OCI-LY3 (cell line): ENCODE results near the gene CELF4.

Experiments used
- H2AFZ ChIP-seq: fragments of 200-600, 300-600 bp; shearing (Covaris generic); 2 replicates; pipeline ENCODE4 v1.6.0; 2014; ENCODE audit warnings: antibody characterized with exemption, low read depth, low read length
- H3K27ac ChIP-seq: fragments of 200-600, 300-600 bp; sonication (generic); 2 replicates; pipeline ENCODE4 v1.5.1; 2014; ENCODE audit warnings: mild to moderate bottlenecking, low read length, moderate library complexity, mixed read lengths
- H3K27me3 ChIP-seq: fragments of 200-600, 300-600 bp; sonication (generic); 2 replicates; pipeline ENCODE4 v1.6.1; 2014; ENCODE audit warnings: low read depth, low read length, mixed read lengths
- H3K36me3 ChIP-seq: fragments of 200-600, 300-600 bp; sonication (generic); replicated peaks from 2 replicates; pipeline ENCODE3; 2014; ENCODE audit warnings: low read depth, low read length, mixed read lengths
- H3K4me1 ChIP-seq: fragments of 300-600, 200-600 bp; sonication (generic); 2 replicates; pipeline ENCODE4 v1.6.1; 2014; ENCODE audit warnings: low read length, mixed read lengths
- H3K4me2 ChIP-seq: fragments of 200-600, 300-600 bp; sonication (generic); 2 replicates; pipeline ENCODE4 v1.6.1; 2014; ENCODE audit warnings: low read length, mixed read lengths
- H3K4me3 ChIP-seq: fragments of 300-600, 200-600 bp; sonication (generic); 2 replicates; pipeline ENCODE4 v1.5.1; 2014; ENCODE audit warnings: antibody characterized with exemption, mild to moderate bottlenecking, low read length, moderate library complexity
- H3K79me2 ChIP-seq: fragments of 300-600, 200-600 bp; shearing (Covaris generic); 2 replicates; pipeline ENCODE4 v1.6.1; 2014; ENCODE audit warnings: mild to moderate bottlenecking, low read length, mixed read lengths
- H3K9ac ChIP-seq: fragments of 300-600, 200-600 bp; shearing (Covaris generic); 2 replicates; pipeline ENCODE4 v1.6.0; 2014; ENCODE audit warnings: mild to moderate bottlenecking, low read length, moderate library complexity
- H3K9me3 ChIP-seq: fragments of 200-600, 300-600 bp; shearing (Covaris generic); 2 replicates; pipeline ENCODE4 v1.6.1; 2014; ENCODE audit warnings: low read length, mixed read lengths; ENCODE audit not compliant: insufficient read depth
- H4K20me1 ChIP-seq: fragments of 200-600, 300-600 bp; sonication (generic); 2 replicates; pipeline ENCODE4 v1.6.1; 2016; ENCODE audit warnings: low read length, mixed read lengths; ENCODE audit not compliant: insufficient read depth
- EZH2phosphoT487 ChIP-seq: fragments of 200-600 bp; shearing (Covaris generic); IDR thresholded peaks from 2 replicates; pipeline ENCODE4 v1.6.1; 2018; ENCODE audit warnings: antibody characterized with exemption, mixed run types, low read depth
- TF ChIP-seq, protein P1 (sequence below): fragments of 200-600, 300-600 bp; sonication (generic); IDR thresholded peaks from 2 replicates; pipeline ENCODE4 v1.5.1; 2014; ENCODE audit warnings: antibody characterized with exemption, low read length, low read depth

CELF4 gene

GRCh38 chr18:37225279-37225678 is 340.3 kb downstream of the CELF4 start:
- H3K4me2 ChIP-seq: no peak overlapping the region
- H3K4me1 ChIP-seq: peaks cover 2% of the 10 kb centered on the region; the same call in 1 of the 2 replicates
- no peaks in the 10 kb centered on the region for H3K36me3 ChIP-seq
- H4K20me1 ChIP-seq: no peaks in the 10 kb centered on the region
- H3K79me2 ChIP-seq: no peaks in the 10 kb centered on the region
- H3K4me3 ChIP-seq: no peak overlapping the region
- no peak overlapping the region for H3K27ac ChIP-seq
- TF ChIP-seq, protein P1, sequence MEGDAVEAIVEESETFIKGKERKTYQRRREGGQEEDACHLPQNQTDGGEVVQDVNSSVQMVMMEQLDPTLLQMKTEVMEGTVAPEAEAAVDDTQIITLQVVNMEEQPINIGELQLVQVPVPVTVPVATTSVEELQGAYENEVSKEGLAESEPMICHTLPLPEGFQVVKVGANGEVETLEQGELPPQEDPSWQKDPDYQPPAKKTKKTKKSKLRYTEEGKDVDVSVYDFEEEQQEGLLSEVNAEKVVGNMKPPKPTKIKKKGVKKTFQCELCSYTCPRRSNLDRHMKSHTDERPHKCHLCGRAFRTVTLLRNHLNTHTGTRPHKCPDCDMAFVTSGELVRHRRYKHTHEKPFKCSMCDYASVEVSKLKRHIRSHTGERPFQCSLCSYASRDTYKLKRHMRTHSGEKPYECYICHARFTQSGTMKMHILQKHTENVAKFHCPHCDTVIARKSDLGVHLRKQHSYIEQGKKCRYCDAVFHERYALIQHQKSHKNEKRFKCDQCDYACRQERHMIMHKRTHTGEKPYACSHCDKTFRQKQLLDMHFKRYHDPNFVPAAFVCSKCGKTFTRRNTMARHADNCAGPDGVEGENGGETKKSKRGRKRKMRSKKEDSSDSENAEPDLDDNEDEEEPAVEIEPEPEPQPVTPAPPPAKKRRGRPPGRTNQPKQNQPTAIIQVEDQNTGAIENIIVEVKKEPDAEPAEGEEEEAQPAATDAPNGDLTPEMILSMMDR: no peak
- no peak for TF ChIP-seq EZH2phosphoT487
- H2AFZ ChIP-seq: no peak overlapping the region
- no peaks in the 10 kb centered on the region for H3K9me3 ChIP-seq
- H3K27me3 ChIP-seq: no peaks in the 10 kb centered on the region
- no peak overlapping the region for H3K9ac ChIP-seq

- TF ChIP-seq EZH2phosphoT487: no peak
- TF ChIP-seq, protein P1: no peak
- no peaks in the 10 kb centered on the region for H3K27me3 ChIP-seq
- H3K36me3 ChIP-seq: no peaks in the 10 kb centered on the region
- no peak overlapping the region for H3K4me2 ChIP-seq
- no peak overlapping the region for H2AFZ ChIP-seq
- no peak overlapping the region for H3K27ac ChIP-seq
- H3K9ac ChIP-seq: no peak overlapping the region
- H3K79me2 ChIP-seq: no peaks in the 10 kb centered on the region
- no peak overlapping the region for H3K4me3 ChIP-seq
- H3K4me1 ChIP-seq: no peaks in the 10 kb centered on the region
- no peaks in the 10 kb centered on the region for H4K20me1 ChIP-seq
- H3K9me3 ChIP-seq: no peaks in the 10 kb centered on the region
Observed at GRCh38 chr18:37222999-37223378, 342.6 kb downstream of the CELF4 start.

DNA sequence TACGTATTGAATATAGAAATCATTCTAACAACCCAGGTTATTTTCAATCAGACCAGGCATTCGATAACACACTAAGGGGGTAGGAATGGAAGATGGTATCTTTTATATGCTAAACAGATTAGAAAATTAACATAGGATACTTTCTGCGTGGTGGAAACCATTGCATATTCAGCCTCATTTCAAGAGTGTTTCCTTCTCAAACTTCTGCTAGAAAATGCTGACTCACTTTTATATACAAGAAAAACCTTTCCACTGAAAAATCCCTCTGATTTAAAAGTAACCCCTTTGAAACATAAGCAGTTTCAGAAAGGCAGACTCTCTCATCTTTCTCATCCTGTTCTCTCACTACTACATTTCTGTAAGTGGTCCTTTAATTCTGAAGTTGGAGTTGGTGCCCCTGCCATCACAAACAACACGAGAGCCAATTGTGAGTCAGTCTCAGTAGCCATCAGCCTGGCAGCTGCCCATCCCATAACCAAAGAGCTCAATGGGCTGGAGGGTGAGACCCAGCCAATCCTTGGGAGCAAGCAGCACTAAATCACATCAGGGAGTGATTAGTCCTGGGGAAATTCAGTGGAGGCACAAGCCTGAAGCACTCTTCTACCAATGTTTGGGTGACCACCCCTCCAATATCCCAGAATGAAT is 343.1 kb downstream of the CELF4 start:
- Histone ChIP-seq H3K9ac (no peak overlapping the region), H3K4me2 (no peak overlapping the region), H4K20me1 (no peaks in the 10 kb centered on the region), H3K36me3 (no peaks in the 10 kb centered on the region), H3K4me3 (no peak overlapping the region), H3K27ac (no peak overlapping the region), H3K4me1 (no peaks in the 10 kb centered on the region), H3K27me3 (no peaks in the 10 kb centered on the region), H3K79me2 (no peaks in the 10 kb centered on the region), H2AFZ (no peak overlapping the region), H3K9me3 (no peaks in the 10 kb centered on the region)
- TF ChIP-seq, protein P1: no peak
- TF ChIP-seq EZH2phosphoT487: no peak

DNA sequence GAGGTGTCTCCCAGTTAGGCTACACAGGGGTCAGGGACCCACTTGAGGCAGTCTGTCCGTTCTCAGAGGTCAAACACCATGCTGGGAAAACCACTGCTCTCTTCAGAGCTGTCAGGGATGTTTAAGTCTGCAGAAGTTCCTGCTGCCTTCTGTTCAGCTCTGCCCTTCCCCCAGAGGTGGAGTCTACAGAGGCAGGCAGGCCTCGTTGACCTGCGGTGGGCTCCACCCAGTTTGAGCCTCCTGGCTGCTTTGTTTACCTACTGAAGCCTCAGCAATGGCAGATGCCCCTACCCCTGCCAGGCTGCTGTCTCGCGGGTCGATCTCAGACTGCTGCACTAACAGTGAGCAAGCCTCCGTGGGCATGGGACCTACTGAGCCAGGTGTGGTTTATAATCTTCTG is 346.3 kb downstream of the CELF4 start:
- no peak overlapping the region for H3K9ac ChIP-seq
- H3K27me3 ChIP-seq: no peaks in the 10 kb centered on the region
- H3K27ac ChIP-seq: no peak overlapping the region
- H3K4me3 ChIP-seq: no peak overlapping the region
- H3K79me2 ChIP-seq: no peaks in the 10 kb centered on the region
- H3K36me3 ChIP-seq: no peaks in the 10 kb centered on the region
- no peak overlapping the region for H2AFZ ChIP-seq
- H3K9me3 ChIP-seq: no peaks in the 10 kb centered on the region
- TF ChIP-seq, protein P1: no peak
- TF ChIP-seq EZH2phosphoT487: no peak
- no peaks in the 10 kb centered on the region for H3K4me1 ChIP-seq
- H3K4me2 ChIP-seq: no peak overlapping the region
- H4K20me1 ChIP-seq: no peaks in the 10 kb centered on the region
